HG03103 (cell line): ENCODE data around the gene MTA3.

ENCODE experiments used
- ATAC-seq: cut with Tn5 transposase; IDR thresholded peaks from one replicate; pipeline ENCODE4 v1.9.1; 2021; ENCODE audit warnings: low read depth; ENCODE audit not compliant: unreplicated experiment

Gene MTA3

DNA sequence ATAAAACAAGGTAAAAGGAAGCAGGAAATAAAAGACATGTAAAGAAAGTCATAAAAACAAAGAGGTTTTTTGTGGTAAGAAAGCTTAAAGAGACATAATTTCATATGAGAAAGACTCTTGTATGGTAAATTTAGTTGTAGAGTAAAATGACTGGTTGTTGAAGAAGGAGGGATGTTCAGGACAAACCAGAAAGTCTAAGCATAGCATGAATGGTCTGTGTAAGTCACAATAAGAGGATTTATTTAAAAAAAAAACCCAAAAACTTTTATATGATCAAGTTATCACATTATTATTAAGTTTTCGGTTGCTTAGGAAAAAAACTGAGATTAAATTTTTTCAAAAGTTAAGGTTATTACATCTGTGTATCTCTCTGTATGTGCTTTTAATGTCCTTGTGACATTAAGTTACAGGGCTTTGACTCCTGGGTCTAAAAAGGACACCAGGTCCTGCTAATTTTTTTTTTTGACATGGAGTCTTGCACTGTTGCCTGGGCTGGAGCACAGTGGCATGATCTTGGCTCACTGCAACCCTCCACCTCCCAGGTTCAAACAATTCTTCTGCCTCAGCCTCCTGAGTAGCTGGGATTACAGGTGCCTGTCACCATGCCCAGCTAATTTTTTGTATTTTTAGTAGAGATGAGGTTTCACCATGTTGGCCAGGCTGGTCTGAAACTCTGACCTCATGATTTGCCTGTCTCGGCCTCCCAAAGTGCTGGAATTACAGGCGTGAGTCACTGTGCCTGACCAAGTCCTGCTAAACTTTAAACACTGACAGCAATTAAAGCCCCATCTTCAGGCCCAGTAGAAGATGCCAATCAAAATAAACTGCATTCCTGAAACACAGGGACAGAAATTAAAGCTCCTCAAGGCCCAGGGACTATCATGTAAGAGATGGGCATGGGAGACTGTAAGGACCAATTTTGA is 209.7 kb downstream of the MTA3 start:
- ATAC-seq, result no peak

DNA sequence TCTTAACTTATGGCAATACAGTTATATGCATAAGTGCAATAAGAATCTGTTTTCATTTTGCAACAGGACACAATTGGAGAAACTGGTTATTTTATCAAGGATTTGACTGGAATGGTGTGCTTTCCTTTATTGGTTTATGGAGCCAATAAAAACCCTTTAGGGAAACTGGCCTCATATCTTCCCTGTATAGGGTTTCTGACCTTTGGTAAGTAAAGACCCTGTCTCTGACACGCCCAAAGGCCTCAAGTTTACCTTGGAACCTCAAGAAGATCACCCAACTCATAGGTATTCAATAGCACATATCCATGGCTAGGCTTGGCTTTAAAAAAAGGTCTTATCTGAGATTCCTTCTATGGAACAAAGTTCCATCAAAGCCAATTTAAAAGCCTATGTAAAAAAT is 212.7 kb downstream of the MTA3 start:
- ATAC-seq, result no peak

DNA sequence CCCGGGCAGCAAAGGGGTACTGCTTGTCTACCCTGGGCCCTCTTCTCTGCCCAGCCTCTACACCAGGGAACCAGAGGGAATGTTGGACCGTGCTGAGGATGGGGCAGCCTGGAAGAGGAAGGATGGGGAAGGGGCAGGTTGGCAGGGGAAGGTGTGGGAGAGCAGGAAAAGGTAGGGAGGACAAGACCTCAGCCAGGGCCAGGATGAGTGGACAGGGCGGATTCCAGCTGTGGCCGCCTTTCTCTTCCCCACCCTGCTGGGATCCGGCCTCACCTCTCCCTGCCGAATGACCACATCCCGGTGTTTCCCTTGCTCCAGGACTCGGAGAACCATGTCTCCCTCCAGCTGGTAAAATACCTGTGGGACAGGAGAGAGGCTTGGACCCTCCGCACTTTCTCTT is 215.1 kb downstream of the MTA3 start:
- ATAC-seq, result no peak

DNA sequence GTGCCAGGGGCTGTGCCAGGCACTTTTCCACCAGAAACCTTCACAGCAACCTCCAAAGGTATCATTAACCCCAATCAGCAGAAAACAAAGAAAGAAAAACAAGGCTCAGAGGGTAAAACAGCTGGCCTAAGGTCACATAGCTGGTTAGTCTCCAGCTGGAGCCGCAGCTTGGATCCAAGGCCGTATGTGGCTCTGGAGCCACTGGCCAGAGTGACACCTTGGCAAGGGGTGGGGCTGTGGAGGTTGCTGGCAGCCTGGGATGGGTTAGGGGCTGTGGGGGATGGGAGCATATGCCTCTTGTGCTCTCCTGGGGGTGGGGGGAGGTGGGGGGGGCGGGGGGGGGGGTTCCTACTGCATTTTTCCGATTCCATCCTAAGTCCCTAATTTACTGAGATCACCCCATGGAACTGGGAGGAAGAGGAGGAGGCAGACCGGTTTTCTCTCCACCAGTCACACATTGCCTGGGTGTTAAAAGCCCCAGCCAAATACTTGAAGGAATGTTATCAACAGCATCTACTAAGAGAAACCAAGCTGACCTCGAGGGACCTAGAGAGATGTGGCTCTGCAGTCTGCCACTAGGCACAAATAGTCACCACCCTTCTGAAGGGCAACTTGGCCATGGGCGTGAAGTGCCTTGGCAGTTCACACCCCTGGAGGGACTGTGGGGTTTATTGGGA is 215.9 kb downstream of the MTA3 start:
- ATAC-seq, result no peak

DNA sequence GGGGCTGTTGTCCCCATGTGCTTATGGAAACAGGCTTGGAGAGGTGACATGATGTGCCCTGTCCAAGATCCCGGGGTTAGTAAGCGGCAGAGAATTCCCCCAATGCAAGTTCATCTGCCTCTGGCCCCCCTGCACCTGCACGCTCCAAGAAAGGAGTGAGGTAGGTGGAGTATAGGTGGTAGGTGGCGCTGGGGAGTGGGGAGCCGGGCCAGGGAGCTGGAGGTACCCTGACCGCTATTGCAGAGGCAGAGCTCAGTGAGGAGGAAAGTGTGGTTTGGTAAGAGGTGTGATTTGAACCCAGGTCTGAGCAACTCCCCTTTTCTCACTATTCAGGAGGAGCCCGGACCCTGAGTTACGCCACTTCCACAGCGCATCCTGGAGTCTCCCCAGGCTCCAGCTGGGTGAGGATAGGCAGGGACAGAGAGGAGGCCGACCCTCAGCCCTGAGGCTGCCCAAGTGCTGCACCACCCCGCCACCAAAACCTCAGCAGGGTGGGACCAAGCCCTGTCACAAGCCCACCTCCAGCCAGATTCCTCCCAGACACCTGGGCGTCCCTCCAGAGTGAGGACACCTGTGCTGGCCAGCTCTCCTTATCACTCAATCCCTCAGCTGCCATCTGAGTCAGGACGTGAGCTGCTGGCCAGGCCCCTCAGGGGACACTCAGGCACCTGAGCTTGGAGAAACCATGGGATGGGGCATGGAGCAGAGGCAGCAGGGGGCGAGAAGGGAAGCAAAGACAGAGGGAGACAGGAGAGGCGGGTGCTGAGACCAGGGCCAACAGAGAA is 218.3 kb downstream of the MTA3 start:
- no peak for ATAC-seq

DNA sequence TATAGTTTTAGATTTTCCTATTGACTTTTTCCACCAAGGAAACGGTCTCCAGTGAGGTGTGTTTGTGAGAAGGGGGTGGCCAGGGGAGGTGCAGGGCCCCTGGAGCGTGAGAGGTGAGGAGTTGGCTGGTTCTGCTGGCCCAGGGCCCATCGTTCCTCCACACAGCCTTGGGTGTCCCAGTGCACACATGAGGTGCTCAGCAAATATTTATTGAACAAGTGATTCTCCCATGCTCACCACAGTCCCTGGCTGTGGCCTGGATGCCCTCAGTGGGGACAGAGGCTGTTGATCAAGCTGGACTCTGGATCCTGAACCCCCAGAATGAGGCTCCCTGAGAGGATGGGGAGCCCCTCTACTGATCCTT is 219.0 kb downstream of the MTA3 start:
- ATAC-seq, result no peak

DNA sequence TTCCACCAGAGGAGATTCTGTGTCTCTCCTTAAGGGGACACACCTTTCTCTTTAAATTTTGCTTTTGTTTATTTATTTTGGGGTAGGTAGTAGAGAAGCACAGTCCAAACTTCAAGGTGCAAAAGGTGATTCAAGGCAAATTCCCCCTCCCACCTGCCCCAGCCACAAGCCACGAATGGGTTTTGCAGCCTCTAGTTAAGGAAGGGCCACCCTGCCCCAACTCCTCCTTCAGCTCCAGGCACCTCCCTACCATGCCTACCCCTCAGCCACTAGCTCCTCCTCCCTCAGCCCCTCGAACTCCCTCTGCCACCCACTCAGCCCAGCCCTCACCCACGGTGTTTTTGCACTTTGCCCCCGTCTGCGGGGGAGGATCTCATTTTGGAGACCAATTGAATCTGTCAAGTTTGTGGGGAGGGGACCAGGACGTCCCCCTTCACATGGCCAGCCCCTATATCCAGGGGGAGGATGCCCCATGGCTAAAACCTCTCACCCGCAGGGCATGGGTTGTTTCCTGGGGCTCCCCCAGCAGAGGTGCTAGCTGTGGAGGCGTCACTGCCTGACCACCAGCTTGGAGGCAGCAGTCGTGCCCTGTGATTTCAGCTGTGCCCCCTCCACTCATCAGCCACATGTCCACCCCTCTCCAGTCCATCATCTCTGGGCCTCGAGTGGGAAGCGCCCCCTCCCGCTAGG is 219.5 kb downstream of the MTA3 start:
- ATAC-seq, result no peak

DNA sequence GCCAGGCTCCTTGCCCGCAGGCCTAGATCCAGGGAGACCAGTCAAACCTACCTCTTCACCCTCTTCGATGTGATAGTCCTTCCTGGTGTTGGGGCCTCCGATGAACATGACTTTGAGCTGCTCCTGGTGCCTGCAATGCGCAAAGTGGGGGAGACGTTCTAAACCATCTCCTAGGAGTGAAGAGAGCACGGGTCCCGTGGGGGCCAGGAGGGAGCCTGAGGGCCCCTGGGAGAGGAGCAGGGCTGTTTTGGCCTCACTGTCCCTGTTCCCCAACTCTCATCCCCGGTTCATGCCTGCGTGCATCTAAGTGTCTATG is 220.0 kb downstream of the MTA3 start:
- no peak for ATAC-seq

DNA sequence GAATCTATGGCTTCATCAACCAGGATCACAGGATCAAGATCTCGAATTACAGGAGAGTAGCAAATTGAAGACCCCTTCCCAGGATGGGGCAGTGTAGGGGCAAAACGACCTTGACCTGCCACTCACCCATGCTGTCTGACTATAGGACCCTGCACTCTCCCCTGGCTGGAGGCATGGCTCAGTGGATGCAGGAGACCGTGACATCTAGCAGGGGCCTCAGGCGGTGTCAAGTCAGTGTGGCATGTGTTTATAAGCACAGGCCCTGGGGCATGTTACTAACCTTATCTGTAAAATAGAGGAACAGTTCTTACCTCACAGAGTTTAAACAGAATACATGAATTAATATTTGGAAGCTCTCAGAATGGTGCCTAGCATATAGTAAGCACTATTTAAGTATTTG is 220.4 kb downstream of the MTA3 start:
- ATAC-seq, result no peak

DNA sequence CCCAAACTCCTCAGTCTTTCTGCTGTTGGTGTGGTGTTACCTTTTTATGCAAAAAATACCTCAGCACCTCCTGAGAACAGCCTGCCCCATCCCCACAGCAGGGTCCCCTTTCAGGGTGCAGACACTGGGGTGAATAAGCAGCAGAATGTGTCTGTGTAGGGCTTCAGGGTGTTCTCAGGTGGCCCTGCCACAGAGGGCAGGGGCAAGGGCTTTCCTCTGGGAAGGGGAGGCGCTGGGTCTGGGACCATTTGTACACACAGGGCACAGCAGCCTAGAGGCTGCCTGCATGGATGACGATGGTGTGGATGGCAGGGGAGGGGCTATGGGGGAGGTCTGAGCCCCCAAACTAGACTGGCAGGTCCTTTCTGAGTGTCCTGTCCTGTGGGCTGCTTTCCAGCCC is 221.3 kb downstream of the MTA3 start:
- ATAC-seq, result no peak

DNA sequence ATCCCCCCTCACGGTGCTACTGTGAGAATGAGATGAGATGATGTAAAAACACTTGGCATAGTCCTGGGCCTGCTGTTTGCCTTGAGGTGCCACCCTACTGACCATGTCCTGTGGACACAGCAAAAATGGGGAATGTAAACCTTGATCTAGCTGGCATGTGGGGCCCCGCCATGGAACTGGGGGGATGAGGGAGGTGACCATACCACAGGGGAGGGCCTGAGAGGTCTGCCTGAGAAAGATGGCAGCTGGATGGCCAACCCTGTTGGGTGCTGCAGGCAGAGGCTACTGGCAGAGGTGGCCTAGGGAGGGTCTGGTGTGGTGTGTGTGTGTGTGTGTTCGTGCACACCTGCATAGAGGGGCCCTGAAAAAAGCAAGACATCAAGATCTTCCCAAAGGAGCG is 223.2 kb downstream of the MTA3 start:
- no peak for ATAC-seq

DNA sequence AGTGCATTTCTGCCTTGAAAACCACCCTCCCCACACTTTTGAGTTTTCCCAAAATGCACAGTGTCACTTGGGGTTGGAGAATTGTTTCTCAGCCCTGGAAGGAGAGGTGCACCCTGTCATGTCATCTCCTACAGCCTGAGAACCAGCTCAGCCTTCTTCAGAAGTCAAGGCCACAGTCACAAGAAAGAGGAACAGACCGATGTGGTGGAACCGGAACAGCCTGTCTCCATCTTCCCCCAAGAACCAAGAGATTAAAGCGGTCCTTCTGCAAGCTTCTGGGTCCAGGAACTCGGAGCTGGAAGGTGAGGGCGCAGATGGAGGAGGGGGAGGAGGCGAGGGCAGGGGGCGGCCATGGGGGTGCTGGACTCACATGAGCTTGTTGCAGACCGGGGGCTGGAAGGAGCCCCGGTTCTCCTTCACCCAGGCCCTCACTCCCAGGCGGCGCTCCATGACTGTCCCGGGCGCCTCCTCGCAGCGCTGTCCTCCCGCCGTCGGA is 223.7 kb downstream of the MTA3 start:
- peak; percentile 22 for ATAC-seq

DNA sequence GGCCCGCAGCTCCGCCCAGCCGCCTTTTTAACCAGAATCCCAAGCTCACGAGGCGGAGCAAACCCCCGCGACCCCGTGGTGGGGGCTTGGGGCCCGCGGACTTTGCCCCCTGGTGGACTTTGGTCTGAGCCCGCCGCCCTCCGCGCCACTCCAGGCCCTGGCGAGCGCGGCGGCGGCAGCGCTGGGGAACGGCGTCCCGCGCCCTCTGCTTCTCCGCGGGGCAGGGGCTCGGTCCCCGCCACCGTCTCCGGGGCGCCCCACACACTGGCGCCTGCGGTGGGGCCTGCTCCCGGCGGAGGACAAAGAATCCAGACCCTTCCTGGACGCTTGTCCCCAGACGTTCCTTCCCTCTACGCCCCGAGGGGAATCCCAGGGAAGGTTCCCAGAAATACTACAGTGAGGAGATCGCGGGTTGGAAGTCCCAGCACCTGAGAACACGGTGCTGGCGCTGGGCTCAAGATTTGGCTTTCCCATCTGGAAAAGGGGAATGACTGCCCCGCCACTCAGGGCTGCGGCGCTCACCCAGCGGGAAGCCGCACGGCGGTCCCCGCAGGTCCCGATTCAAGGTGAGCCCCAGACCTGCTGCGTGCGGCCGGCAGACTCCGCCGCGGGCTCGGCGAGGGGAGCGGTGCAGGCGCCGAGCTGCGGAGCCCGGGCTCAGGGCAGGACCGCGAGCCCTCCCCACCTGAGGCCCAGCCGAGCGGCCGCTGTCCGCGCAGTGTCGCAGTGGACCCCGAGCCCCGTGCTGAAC is 224.3 kb downstream of the MTA3 start, which contains the start of gene HAAO:
Gene HAAO, minus strand, starts transcription at position 1 of the 751 bp plus-strand sequence. CDS start 47 bp downstream, outside the sequence.
- ATAC-seq, result peak; percentile 25

DNA sequence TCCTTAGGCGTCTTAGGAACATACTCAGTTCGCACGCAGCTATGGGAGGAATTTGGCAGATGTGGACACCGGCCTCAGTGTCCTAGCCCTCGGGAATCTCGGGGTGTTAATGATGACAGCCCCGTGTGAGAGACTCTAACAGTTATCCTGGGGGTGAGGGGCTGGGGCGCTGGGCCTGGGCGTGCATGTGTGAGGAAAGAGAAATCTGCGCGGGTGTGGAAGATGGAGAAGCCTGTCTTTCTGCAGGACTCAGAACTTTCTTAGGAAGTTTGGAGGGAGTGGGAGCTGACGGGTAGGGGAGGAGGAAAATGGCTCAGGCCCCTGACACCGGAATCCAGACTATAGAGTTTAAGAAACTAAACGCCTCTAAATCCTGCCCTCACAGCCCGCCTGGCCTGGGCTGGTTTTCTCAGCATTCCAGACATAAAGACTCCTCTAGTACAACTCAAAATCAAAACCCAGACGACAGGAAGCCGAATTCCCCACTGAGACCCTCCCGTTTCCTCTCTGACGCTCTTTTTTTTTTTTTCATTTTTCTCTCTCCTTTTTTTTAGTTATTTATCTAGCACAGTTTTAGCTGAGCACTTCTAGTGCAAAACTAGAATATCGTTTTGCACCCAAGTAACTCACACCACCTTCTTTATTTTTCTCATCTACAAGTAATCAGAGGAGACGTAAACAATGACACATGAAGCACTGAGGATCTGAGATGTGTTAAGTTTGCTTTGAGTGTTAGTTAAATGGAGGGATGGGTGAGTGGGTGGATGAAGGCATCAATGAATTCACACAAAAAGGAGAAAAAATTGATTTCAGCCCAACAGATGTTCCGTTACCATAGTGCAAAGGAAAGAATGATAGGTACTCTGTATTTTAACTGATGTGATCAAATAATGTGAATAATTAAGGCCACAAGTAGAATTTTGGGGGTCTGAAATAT is 225.2 kb downstream of the MTA3 start:
- ATAC-seq, result no peak

DNA sequence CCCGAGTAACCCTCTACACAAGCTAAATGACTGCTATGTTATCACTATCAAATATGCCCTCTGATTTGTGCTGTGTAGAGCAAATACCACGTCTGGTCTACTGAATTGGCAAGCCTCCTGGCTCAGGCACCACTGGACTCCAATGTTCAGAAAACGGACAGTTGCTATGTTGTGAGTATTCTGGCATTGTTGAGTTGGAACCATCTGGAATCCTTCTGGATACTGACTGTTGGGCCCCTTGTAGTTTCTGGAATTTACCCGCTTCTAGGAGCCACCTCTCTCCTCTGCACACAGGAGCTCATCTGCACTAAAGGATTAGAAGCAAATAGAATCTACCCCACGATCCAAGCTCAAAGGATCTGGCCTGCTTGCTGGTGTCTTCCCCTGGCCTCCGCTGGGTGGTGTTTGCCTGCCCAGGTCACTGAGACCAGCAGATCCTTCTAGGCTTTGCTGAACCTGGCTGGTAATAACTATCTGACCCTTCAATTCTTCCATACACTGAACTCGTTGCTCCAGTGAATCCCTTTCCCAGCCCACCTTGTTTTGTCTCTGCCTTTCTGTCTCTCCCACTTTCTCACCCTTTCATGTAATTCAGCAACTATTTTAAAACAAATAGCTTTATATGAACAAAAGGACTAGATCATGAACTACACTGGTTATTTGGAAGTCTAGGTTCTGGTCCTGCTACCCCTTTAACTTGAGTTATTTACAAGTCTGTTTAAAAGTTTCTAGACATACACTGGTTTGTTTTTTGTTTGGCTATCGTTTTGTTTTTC is 226.0 kb downstream of the MTA3 start:
- no peak for ATAC-seq

DNA sequence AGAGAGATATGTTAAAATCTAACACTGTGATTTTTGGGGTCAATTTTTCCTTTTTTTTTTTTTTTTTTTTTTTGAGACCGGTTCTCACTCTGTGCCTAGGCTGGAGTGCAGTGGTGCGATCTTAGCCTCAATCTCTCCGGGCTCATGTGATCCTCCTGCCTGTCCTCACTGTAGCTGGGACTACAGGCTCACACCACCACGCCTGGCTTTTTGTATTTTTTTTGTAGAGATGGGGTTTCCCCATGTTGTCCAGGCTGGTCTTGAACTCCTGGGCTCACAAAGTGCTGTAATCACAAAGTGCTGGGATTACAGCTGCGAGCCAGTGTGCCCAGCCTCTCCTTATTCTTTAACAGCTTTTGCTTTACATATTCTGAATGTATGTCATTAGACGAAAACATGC is 226.8 kb downstream of the MTA3 start:
- ATAC-seq, result no peak

DNA sequence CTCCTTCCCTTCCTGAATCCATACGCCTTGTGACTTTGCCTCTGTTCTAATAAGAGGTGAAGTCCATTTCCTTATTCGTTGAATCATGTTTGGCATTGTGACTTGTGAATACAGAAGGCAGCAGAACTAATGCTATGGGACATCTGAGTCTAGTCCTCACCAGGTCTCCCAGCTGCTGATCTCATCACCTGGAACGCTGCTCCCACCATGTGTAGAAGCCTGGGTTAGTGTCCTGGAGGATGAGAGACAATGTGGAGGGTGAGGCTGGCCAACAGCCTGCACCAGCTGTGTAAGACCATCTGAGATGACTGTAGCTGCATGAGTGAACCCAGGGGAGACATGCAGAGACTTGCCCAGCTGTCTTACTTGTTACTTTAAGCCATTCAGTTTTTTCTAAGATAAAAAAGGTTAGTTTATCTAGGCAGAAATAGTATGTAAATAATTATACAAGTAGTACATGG is 227.4 kb downstream of the MTA3 start:
- peak; percentile 29 for ATAC-seq
